GM21529 (cell line): Measurements from ENCODE around the gene ZNF695.
"Not testable (repeated sequence)": the region's sequence is repeated elsewhere in the genome, so short reads cannot be mapped to it uniquely, and the experiment has no call there.

Experiments
- ATAC-seq: cut with Tn5 transposase; IDR thresholded peaks from one replicate; pipeline ENCODE4 v1.9.1; 2021; ENCODE audit not compliant: unreplicated experiment

The ZNF695 gene

GRCh38 chr1:247007511-247008405, at the start of gene ZNF695:
Gene ZNF695 (minus strand): TSS chr1:247008057. CDS start chr1:247007908, 149 bp downstream.
- ATAC-seq, result peak; percentile 99

GRCh38 chr1:247056071-247056470, 48.2 kb upstream of the ZNF695 start:
- no peak for ATAC-seq

GRCh38 chr1:247054992-247055415, 47.1 kb upstream of the ZNF695 start:
- no peak for ATAC-seq

- no peak for ATAC-seq
Measured at GRCh38 chr1:247047702-247048101, 39.8 kb upstream of the ZNF695 start.

- no peak for ATAC-seq
Measured at GRCh38 chr1:247047260-247047659, 39.4 kb upstream of the ZNF695 start.

GRCh38 chr1:247043406-247043805, 35.5 kb upstream of the ZNF695 start:
- no peak for ATAC-seq

GRCh38 chr1:247037511-247038320, 29.9 kb upstream of the ZNF695 start:
- no peak for ATAC-seq

GRCh38 chr1:247032306-247032705, 24.4 kb upstream of the ZNF695 start:
- ATAC-seq, result not testable (repeated sequence)

GRCh38 chr1:247024658-247025057, 16.8 kb upstream of the ZNF695 start:
- ATAC-seq, result not testable (repeated sequence)

GRCh38 chr1:247013391-247013790, 5.5 kb upstream of the ZNF695 start:
- ATAC-seq, result no peak

- no peak for ATAC-seq
Measured at GRCh38 chr1:247008406-247008799, 546 bp upstream of the ZNF695 start.

GRCh38 chr1:247004081-247004480, 3.8 kb downstream of the ZNF695 start:
- not testable (repeated sequence) for ATAC-seq

GRCh38 chr1:246989901-246990300, 18.0 kb downstream of the ZNF695 start:
- ATAC-seq, result no peak

- no peak for ATAC-seq
Measured at GRCh38 chr1:246988316-246988715, 19.5 kb downstream of the ZNF695 start.

- no peak for ATAC-seq
Measured at GRCh38 chr1:246987083-246987690, 20.7 kb downstream of the ZNF695 start.

GRCh38 chr1:246978785-246979184, 29.1 kb downstream of the ZNF695 start:
- no peak for ATAC-seq

- ATAC-seq, result no peak
Measured at GRCh38 chr1:246978281-246978680, 29.6 kb downstream of the ZNF695 start.

- ATAC-seq, result no peak
Measured at GRCh38 chr1:246971969-246972368, 35.9 kb downstream of the ZNF695 start.

- no peak for ATAC-seq
Measured at GRCh38 chr1:246971090-246971721, 36.7 kb downstream of the ZNF695 start.

- ATAC-seq, result no peak
Measured at GRCh38 chr1:246969621-246970020, 38.2 kb downstream of the ZNF695 start.

GRCh38 chr1:246966502-246966901, 41.4 kb downstream of the ZNF695 start:
- ATAC-seq, result no peak
